ENCODE results near the gene DRC1.

Gene DRC1

GRCh38 chr2:26449278-26450030 lies 47.7 kb downstream of the DRC1 start:
- H3K27me3 ChIP-seq (replicated peaks; ENCODE audit: control insufficient read depth, insufficient read depth, low read length), result no peaks in the 10 kb centered on the region; the same call in 1 of the 2 replicates
- no peak for TF ChIP-seq CTCF (IDR thresholded peaks at IDR 0.05; ENCODE audit: insufficient read depth, low read length, poor library complexity, severe bottlenecking)

GRCh38 chr2:26450031-26450635 lies 48.4 kb downstream of the DRC1 start:
- Histone ChIP-seq H3K36me3 (ENCODE audit: control insufficient read depth, insufficient read depth, low read length) (no peaks in the 10 kb centered on the region), H3K27me3 (replicated peaks; ENCODE audit: control insufficient read depth, insufficient read depth, low read length) (no peaks in the 10 kb centered on the region; the same call in 1 of the 2 replicates), H3K4me3 (replicated peaks; ENCODE audit: low read depth, low read length) (no peak overlapping the region)
- no peak for DNase-seq (ENCODE audit: extremely low read depth, insufficient read length)
- TF ChIP-seq CTCF (IDR thresholded peaks at IDR 0.05; ENCODE audit: insufficient read depth, low read length, poor library complexity, severe bottlenecking), result no peak

More at GRCh38 chr2:26449278-26450030, 47.7 kb downstream of the DRC1 start:
- DNase-seq (ENCODE audit: extremely low read depth, insufficient read length), result no peak
- Histone ChIP-seq H3K4me3 (replicated peaks; ENCODE audit: low read depth, low read length) (no peak overlapping the region), H3K36me3 (ENCODE audit: control insufficient read depth, insufficient read depth, low read length) (no peaks in the 10 kb centered on the region)

- Histone ChIP-seq H3K4me3 (replicated peaks; ENCODE audit: low read depth, low read length) (no peak overlapping the region), H3K36me3 (ENCODE audit: control insufficient read depth, insufficient read depth, low read length) (no peaks in the 10 kb centered on the region), H3K27me3 (replicated peaks; ENCODE audit: control insufficient read depth, insufficient read depth, low read length) (no peaks in the 10 kb centered on the region; the same call in 1 of the 2 replicates)
- DNase-seq (ENCODE audit: extremely low read depth, insufficient read length), result no peak
- TF ChIP-seq CTCF (IDR thresholded peaks at IDR 0.05; ENCODE audit: insufficient read depth, low read length, poor library complexity, severe bottlenecking), result no peak
Measured at GRCh38 chr2:26451700-26452099, 50.0 kb downstream of the DRC1 start.

GRCh38 chr2:26453421-26454329 lies 52.0 kb downstream of the DRC1 start:
- no peak for TF ChIP-seq CTCF (IDR thresholded peaks at IDR 0.05; ENCODE audit: insufficient read depth, low read length, poor library complexity, severe bottlenecking)

GRCh38 chr2:26454561-26455001 lies 52.9 kb downstream of the DRC1 start:
- no peaks in the 10 kb centered on the region; the same call in 1 of the 2 replicates for H3K27me3 ChIP-seq (replicated peaks; ENCODE audit: control insufficient read depth, insufficient read depth, low read length)
- no peaks in the 10 kb centered on the region for H3K36me3 ChIP-seq (ENCODE audit: control insufficient read depth, insufficient read depth, low read length)
- no peak for DNase-seq (ENCODE audit: extremely low read depth, insufficient read length)
- TF ChIP-seq CTCF (IDR thresholded peaks at IDR 0.05; ENCODE audit: insufficient read depth, low read length, poor library complexity, severe bottlenecking), result no peak
- H3K4me3 ChIP-seq (replicated peaks; ENCODE audit: low read depth, low read length), result no peak overlapping the region

More at GRCh38 chr2:26453421-26454329, 52.0 kb downstream of the DRC1 start:
- Histone ChIP-seq H3K27me3 (replicated peaks; ENCODE audit: control insufficient read depth, insufficient read depth, low read length) (no peaks in the 10 kb centered on the region; the same call in 1 of the 2 replicates), H3K36me3 (ENCODE audit: control insufficient read depth, insufficient read depth, low read length) (no peaks in the 10 kb centered on the region), H3K4me3 (replicated peaks; ENCODE audit: low read depth, low read length) (no peak overlapping the region)
- DNase-seq (ENCODE audit: extremely low read depth, insufficient read length), result no peak
